AG08396 (cell line): Measurements from ENCODE around the gene SIGLEC5.
A peak's percentile ranks its signal among the peaks of the same experiment; 100 is the strongest.
"Not testable (repeated sequence)": the region's sequence is repeated elsewhere in the genome, so short reads cannot be mapped to it uniquely, and the experiment has no call there.

Experiments
- DNase-seq: peaks from one replicate; pipeline ENCODE4 v3.0.0; 2012; ENCODE audit warnings: low spot score, mixed read lengths

The SIGLEC5 gene, protein sequence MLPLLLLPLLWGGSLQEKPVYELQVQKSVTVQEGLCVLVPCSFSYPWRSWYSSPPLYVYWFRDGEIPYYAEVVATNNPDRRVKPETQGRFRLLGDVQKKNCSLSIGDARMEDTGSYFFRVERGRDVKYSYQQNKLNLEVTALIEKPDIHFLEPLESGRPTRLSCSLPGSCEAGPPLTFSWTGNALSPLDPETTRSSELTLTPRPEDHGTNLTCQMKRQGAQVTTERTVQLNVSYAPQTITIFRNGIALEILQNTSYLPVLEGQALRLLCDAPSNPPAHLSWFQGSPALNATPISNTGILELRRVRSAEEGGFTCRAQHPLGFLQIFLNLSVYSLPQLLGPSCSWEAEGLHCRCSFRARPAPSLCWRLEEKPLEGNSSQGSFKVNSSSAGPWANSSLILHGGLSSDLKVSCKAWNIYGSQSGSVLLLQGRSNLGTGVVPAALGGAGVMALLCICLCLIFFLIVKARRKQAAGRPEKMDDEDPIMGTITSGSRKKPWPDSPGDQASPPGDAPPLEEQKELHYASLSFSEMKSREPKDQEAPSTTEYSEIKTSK

DNA sequence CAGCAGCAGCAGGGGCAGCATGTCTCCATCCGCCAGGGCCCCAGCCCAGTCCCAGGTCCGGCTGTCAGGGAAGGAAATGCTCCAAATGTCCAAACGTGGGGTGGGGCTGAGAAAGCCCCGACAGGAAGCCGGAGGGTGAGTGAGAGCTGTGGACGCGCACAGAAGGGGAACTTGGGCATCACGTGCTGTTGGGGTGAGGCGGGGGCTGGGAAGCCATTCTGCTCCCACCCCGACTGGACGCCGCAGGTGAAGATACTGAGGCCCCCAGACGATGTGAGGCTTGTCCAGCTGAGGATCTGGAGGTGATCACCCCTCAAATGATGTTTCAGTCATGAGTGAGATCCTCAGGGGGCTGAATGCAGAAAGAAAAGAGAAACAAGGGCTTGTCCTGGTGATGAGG, at the start of gene SIGLEC5:
Gene SIGLEC5 (minus strand): TSS at position 87 of the 400 bp plus-strand sequence. CDS start 66 bp downstream, at position 21.
- DNase-seq: not testable (repeated sequence)

DNA sequence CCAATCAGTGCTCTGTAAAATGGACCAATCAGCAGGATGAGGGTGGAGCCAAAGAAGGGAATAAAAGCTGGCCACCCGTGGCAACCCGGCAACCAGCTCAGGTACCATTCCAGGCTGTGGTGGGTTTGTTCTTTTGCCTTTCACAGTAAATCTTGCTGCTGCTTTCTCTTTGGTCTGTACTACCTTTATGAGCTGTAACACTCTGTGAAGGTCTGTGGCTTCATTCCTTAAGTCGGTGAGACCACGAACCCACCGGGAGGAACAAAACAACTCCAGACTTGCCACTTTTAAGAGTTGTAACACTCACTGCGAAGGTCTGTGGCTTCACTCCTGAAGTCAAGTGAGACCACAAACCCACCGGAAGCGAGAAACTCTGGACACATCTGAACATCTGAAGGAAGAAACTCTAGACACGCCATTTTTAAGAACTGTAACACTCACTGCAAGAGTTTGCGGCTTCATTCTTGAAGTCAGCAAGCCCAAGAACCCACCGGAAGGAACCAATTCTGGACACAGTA, 46.4 kb upstream of the SIGLEC5 start:
- DNase-seq: no peak

DNA sequence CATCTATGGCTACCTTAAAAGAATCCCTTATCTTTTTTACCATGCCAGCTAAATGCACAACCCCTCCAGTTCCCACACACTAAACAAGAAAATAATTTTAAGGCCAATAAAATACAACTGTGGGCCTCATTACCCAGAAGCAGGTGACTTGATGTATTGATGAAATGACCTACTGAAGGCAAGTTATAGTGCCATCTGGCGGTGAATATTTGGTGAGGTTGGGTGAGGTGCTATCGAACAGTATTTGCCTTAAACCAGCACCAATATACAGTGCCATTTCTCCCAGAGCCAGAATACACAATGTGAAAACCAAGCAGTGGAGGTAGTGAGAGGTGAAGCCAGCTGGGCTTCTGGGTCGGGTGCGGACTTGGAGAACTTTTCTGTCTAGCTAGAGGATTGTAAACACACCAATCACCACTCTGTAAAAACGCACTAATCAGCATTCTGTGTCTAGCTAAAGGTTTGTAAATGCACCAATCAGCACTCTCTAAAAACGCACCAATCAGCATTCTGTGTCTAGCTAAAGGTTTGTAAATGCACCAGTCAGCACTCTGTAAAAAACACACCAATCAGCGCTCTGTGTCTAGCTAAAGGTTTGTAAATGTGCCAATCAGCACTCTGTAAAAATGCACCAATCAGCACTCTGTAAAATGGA, 45.8 kb upstream of the SIGLEC5 start:
- DNase-seq: not testable (repeated sequence)

DNA sequence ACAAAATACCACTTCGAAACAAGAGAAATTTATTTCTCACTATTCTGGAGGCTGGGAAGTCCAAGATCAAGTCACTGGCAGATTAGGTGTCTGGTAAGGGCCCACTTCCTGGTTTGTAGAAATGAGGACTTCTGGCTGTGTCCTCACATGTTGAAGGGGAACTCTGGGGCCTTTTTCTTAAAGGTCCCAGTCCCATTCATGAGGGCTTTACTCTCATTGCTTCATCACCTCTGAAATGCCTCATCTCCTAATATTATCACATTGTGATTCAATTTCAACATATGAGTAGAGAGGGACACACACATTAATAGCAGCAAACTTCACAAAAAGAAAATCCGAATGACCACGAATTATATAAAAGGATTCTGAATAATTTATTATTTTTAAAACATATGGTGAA, 38.0 kb upstream of the SIGLEC5 start:
- no peak for DNase-seq

DNA sequence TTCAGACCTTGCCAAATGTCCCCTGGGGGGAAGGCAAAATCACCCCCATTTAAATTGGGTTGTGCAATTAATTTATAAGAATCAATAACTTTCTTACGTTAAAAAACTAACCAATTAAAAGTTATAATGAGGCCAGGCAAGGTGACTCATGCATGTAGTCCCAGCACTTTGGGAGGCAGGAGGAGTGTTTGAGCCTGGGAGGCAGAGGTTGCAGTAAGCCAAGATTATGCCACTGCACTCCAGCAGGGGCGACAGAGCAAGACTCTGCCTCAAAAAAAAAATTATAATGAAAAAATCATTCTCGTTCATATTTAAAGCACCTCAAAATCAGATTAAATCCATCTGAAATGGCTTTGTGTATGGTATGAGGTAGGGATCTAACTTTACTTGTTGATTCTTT, 34.8 kb upstream of the SIGLEC5 start:
- DNase-seq: no peak

DNA sequence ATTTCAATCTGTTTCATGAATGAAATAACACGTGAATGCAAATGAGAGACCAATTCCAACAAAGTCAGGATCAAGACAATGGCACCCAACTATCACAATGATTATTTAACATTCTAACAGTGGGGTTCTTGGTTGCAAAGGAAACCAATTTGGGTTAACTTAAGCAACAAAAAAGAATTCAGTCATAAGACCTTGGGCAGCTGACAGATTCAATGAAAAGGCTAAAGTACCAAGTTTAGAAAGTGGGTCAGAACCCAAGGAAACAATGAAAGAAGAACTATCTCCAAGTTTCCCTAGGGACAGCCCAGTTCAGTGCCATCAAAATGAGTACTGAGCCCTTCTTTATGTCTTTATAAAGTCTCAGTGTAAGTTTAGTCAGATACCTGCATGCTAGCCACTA, 33.9 kb upstream of the SIGLEC5 start:
- DNase-seq: no peak

DNA sequence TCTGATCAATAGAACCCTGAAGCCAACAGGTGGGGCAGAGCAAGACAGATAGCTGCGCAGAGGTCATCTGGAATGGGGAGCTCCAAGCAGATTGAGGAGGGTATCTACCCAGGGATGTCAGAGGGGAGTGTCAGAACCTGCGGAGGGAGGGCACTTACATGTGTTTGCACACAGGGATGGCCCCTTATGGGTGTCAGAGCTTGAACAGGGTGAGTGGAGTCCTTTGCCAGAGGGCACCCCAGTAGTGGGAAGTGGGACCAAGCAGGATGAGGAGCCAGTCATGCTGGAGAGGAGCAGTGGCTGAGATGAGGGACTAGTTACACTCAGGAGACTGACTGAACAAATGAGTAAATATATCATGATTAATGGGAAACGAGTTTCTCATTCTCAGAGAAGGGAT, 33.4 kb upstream of the SIGLEC5 start:
- DNase-seq: no peak

DNA sequence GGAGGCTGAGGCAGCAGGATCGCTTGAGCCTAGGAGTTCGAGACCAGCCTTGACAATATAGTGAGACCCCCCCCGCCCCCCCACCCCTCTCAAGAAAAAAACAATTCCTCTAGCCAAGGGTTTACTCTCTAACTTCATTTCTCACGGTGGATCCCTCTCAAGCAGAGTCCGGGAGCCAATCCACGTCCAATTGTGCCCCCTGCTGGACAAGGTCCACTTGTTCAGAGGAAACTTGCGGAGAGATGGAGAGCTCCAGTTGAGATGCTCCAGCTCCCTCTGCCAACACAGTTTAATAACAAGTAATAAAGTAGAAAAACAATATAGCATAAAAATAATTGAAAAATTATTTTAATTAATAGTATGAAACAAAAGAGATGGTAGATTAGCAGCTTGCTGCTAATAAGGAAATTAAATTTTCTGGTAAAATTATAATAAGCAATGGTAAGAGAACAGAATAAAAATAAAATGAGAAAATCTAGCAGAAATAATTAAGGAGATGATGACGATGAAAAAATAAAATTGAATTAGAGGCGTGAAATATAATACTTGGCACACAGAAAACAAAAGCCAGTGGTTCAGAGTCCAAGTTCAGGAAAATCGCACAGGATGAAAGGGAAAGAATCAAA, 30.9 kb upstream of the SIGLEC5 start:
- peak; percentile 73 for DNase-seq

DNA sequence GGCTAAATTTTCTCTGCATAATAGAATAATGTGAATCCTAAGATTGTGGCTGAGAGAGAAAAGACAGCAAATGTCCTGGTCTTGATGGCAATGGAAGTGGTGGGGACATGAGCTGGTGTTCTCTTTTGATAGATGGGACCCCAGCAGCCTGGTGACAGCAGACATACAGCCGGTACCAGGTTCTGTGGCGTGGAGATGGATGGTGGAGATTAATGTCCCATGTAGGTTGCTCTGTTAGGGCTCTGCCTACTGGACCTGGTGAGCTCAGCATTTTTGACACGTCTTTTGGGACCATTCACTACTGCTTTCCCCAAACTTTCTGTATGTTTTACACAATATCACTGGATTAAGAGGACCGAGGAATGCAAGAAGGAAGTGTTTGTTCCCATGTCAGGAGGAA, 24.6 kb upstream of the SIGLEC5 start:
- DNase-seq: no peak

DNA sequence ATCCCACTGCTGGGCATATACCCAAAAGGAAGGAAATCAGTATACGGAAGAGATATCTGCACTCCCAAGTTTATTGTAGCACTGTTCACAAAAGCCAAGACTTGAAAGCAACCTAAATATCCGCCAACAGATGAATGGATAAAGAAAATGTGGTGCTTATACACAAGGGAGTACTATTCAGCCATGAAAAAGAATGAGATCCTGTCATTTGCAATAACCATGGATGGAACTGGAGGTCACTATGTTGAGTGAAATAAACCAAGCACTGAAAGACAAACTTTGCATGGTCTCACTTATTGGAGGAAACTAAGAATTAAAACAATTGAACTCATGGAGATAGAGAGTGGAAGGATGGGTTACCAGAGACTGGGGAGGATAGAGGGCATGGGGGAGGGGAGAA, 23.0 kb upstream of the SIGLEC5 start:
- DNase-seq: no peak

DNA sequence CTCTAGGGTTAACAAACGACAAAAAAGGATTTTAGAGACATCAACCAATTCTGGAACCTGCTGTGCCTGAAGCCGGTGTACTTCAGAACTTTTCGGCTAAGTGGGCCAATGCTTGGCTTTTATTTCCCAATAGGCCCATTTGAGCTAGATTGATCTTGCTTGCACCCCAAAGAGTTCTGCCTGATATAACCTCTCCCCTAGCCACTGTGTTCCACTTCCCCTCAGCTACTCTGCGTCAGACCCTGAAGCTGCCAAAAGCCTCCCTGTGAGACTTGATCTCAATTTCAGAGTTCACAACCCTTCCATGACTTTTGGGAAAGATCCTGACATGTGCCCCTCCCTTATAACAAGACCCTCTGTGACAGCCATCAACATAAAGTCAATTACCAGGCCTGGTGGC, 22.1 kb upstream of the SIGLEC5 start:
- no peak for DNase-seq

DNA sequence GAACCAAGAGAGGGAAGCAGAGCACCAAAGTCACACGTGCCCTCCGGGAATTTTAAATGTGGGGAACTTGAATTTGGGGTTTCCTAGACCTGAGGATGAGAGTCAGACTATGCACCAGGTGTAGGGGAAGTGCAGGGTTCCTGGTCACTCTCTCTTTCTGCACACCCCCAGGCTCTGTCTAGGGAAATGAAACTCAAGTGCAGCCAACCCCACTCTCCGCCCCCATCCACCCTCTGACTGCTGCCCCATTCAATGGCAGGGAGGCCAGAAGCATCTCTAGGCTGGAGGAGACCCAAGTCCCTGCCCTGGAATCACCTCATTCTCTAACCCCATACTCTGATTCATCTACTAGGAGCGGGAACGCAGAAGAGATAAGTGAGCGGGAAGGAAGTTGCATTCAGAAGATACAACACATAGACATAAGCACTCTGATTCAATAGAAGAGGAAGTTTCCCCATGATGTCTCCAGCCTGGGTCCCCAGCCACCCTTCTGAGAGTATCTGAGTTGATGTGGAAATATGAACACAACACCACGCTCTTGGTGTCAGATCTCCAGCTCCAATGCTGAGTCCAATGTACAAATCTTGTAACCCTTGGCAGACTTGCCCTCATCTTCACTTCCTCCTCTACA, 21.1 kb upstream of the SIGLEC5 start:
- DNase-seq: no peak

DNA sequence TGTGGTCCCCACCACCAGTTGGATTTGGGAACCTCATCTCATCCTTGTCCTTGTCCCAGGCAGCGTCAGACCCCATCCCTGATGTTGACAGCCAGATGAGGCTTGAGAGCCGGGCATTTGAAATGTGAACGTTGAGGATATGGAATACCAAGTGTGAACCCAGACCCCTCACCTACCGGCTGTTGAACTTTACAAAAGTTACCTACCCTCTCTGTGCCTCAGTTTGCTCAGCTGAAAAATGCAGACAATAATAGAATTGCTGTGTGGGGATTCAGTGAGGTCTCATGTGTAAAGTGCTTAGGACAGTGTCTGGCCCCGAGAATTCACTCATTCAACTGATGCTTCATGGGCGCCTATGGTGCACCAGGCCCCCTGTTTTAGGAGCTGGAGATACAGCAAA, 17.1 kb upstream of the SIGLEC5 start:
- DNase-seq: no peak

DNA sequence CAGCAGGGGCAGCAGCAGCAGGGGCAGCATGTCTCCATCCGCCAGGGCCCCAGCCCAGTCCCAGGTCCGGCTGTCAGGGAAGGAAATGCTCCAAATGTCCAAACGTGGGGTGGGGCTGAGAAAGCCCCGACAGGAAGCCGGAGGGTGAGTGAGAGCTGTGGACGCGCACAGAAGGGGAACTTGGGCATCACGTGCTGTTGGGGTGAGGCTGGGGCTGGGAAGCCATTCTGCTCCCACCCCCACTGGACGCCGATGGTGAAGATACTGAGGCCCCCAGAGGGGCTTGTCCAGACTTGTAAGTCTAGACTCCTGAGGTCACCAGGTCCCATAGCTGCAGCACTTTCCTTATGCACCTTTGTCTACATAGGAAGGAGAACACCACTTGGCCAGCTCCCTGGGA, 16.5 kb upstream of the SIGLEC5 start, which contains the start of gene SIGLEC14:
Gene SIGLEC14 (minus strand): TSS at position 96 of the 400 bp plus-strand sequence. CDS start 66 bp downstream, at position 30.
- not testable (repeated sequence) for DNase-seq

DNA sequence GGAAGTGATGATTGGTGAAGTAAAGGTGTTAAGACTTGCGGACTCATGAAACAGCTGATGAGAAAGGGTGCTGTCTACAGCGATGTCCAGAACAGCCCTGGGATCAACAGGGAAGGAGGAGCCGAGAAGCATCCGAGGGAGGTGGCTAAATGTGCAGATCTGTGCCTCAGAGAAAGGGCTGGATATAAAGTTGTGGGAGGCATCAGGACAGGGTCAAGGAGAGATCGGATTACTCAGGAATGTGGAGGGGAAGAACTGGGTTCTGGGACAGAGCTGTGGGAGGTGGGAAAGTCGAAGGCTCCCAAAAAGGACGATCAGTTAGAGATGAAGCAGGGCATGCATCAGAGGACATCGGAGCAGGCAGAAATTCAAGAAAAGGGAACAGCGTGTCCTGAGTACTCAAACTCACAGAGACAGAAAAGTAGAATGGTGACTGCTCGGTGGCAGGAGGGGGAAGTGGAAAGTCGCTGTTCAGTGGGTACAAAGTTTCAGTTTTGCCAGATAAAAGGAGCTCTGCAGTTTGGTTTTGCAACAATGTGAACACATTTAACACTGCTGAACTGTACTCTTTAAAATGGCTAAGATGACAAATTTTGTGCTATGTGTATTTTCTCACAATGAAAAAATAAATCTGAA, 14.6 kb upstream of the SIGLEC5 start:
- DNase-seq: no peak

DNA sequence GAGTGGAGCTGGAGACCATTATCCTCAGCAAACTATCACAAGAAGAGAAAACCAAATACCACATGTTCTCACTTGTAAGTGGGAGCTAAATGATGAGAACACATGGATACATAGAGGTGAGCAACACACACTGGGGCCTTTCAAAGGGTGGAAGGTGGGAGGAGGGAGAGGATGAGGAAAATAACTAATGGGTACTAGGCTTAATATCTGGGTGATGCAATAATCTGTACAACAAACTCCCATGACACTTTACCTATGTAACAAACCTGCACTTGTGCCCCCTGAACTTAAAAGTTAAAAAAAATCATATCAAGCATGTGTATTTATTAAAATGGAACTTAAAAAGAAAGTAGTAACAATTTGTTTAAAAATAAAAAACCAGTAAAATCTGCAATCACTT, 11.4 kb upstream of the SIGLEC5 start:
- DNase-seq: no peak

DNA sequence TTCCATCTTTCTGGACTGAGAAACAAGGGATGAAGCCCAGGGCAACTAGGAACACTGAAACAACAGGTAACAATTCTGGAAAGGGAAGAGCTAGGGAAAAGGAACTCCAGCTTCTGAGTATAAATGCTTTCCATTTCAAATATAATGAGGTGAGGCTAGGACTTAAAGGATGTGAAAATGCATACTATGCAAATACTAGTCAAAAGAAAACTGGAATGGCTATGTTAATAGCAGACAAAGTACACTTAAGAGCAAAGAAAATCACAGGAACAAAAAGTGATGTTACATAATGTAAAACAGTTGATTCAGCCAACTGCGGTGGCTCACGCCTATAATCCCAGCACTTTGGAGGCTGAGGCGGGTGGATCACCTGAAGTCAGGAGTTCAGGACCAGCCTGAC, 10.2 kb upstream of the SIGLEC5 start:
- no peak for DNase-seq

DNA sequence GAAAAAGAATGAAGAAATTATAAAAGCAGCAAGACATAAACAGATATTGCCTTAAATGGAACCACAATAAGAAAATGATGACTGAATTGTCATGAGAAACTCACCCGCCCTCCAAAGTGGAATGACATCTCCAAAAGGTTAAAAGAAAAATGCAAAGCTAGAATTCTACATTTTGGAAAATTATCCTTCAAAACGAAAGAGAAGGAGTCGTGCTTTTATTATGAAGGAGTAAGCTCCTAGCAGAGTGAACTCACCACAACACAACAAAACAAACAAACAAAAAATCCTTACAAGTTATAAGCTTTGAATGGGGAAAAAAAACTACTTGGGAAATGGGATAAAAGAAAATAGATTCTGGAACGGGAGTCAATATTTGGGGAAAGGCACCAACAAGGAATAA, 9.7 kb upstream of the SIGLEC5 start:
- DNase-seq: no peak

DNA sequence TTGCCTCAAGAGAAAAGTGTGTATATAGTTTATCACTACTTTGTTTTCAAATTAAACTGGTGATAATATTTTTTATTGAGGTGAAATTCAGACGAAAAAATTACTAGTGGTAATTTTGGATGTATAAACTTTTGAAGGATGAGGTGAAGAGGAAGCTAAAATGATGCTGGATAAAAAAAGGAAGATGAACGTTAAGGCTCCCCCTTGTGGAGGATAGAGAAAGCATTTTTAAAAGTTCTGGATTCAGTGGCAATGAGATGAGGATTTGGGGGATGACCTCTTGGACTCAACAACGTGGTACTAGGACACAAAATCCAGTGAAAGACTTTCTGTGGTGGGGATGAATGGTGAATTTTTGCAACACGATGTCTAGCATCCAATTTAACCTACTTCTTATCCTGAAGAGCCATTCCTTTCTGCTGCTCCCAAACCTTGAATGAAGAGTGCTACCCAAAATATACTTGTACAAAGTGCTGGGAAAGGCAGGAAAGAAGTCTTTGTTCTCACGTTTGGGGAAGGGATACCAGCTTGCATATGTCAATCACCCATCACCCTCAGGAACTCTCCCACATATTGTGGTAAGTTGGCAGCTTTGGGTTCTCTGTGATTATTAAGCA, 7.3 kb upstream of the SIGLEC5 start:
- no peak for DNase-seq

DNA sequence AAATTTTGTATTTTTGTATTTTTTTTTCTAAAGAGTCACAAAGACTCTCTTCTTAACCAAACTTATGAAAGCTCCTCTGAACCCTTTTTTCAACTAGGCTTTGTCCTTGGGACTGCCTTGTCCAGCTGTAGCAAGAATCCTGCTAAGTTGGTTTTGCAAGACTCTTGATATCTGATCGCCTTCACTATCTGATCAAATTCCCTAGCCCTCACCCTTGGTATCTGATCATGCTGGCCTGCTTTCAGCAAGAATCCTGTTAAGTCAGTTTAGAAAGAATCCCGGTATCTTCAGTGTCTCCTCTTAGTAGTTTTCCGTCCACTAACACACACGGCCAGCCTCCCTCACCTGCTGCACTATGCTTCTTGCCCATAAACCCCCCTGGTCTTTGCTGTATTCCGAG, 1.9 kb upstream of the SIGLEC5 start:
- DNase-seq: no peak
